22Rv1 (cell line): ENCODE measurements around the gene VWF.

Source experiments
- H3K27ac ChIP-seq: fragments of 450-650 bp; 2 replicates; pipeline ENCODE4 v1.5.1; 2017
- CTCF ChIP-seq: fragments of 450-650 bp; IDR thresholded peaks from 2 replicates; pipeline ENCODE4 v1.5.1; 2017; ENCODE audit warnings: mild to moderate bottlenecking
- ZFX ChIP-seq: fragments of 450-650 bp; IDR thresholded peaks from 2 replicates; pipeline ENCODE4 v1.6.1; 2017; ENCODE audit warnings: antibody characterized with exemption, borderline replicate concordance

The VWF gene

GRCh38 chr12:6073426-6073825 lies 51.0 kb downstream of the VWF start:
- H3K27ac ChIP-seq, result no peak overlapping the region
- no peak for TF ChIP-seq ZFX
- no peak for TF ChIP-seq CTCF

- H3K27ac ChIP-seq, result no peak overlapping the region
- no peak for TF ChIP-seq CTCF
- no peak for TF ChIP-seq ZFX
Observed at GRCh38 chr12:6072302-6072752, 52.1 kb downstream of the VWF start.

- no peak overlapping the region for H3K27ac ChIP-seq
Observed at GRCh38 chr12:6071589-6071988, 52.9 kb downstream of the VWF start.

GRCh38 chr12:6070472-6071257 lies 53.8 kb downstream of the VWF start:
- H3K27ac ChIP-seq, result no peak overlapping the region
- TF ChIP-seq ZFX (no peak), CTCF (no peak)

More at GRCh38 chr12:6071589-6071988, 52.9 kb downstream of the VWF start:
- TF ChIP-seq CTCF, result no peak
- TF ChIP-seq ZFX, result no peak

- no peak overlapping the region for H3K27ac ChIP-seq
- no peak for TF ChIP-seq ZFX
- TF ChIP-seq CTCF, result no peak
Observed at GRCh38 chr12:6069437-6070093, 54.9 kb downstream of the VWF start.

- no peak for TF ChIP-seq CTCF
- no peak for TF ChIP-seq ZFX
- no peak overlapping the region for H3K27ac ChIP-seq
Observed at GRCh38 chr12:6068227-6068626, 56.2 kb downstream of the VWF start.

- H3K27ac ChIP-seq, result no peak overlapping the region
- no peak for TF ChIP-seq ZFX
- TF ChIP-seq CTCF, result peak; percentile 47
Observed at GRCh38 chr12:6067152-6067916, 57.1 kb downstream of the VWF start.
